T-helper 1 cell treated with Interleukin-12 subunit alpha and Interleukin-12 subunit beta and Interleukin-4 antibody, amounts not matched to agents 30 ng/mL and 1 ng/mL, for 36 hours (primary cell): ENCODE measurements around the gene MAP4K4. TPM values are rescaled to one million over a fixed set of nuclear protein-coding genes. Genes with fewer than 3 reads are reported as not detected.

Source experiments
- intact Hi-C: fragments of 100-400 bp; cut with micrococcal nuclease; formaldehyde crosslinking; loops from one replicate; pipeline ENCODE4 v1.15.1; 2024
- total RNA-seq: library from RNA; stranded (reverse); gene quantifications from 2 replicates; pipeline ENCODE4 v1.2.3, GENCODE V29; 2022

MAP4K4 gene
- total RNA-seq, 1 donor from 2014 or later: 120 TPM

DNA sequence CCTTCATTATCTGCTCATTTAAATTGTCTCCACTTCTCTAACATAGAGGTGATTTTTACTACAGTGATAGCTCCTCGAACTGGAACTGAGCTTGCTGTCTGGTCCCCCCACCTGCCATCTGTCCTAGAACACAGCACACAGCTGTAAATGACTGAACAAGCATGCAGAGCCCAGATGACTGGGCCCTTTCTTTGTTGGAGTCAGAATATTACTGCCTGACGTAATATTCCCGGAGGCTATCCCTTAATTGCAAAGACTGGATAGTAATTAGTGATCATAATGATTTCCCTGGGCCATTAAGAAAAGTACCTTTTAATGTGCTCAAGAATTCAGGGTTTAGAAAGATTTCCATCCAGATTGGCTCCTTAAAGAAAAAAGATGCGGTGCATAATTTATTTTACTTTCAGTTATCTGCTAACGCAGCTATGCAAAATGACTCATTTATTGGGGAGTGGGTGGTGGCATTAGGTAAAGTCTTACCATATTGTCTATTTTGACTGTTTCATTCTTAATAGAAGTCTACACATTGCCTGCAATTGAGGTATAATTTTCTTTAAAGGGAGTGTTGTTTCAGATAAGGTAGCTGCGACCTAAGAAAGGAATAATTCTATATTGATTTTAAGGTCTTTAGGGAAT lies 84.4 kb downstream of the MAP4K4 start:
- intact Hi-C loops: no loop called here

DNA sequence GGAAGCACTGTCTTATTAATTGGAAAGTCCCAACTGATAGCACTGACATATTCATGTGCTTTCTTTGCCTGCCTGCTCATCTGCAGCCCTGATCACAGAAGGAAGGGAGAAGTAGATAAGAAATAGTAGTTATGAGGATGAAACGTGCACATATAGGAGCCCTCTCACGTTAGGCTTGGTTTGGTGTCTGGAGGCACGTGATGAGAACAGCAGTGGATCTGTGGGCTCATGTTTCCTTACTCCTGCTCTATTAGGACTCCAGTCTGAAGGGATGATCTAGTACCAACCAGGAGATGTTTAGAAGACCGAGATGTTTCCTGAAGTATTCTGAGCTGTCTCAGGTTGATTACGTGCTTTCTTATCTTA lies 84.9 kb downstream of the MAP4K4 start:
- intact Hi-C loops: no loop called here

DNA sequence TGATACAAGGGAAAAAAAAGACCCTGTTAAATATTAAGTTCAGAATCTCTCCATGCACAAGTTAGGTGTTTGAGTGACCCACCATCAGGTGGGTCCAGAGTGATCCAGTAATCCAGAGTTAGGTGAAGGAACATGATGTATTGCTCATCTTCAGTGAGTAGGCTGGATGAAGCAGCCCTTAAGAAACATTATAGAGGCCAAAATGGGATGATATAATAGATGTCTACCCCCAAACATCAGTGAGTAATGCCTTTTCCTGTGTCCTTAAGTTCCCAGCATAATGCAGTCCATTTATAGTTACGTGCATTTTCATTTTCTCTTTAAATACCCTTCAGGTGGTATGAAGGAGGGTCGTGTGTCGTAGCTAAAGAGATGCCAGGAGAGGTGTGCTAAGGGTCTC lies 89.6 kb downstream of the MAP4K4 start:
- intact Hi-C loops: no loop called here

DNA sequence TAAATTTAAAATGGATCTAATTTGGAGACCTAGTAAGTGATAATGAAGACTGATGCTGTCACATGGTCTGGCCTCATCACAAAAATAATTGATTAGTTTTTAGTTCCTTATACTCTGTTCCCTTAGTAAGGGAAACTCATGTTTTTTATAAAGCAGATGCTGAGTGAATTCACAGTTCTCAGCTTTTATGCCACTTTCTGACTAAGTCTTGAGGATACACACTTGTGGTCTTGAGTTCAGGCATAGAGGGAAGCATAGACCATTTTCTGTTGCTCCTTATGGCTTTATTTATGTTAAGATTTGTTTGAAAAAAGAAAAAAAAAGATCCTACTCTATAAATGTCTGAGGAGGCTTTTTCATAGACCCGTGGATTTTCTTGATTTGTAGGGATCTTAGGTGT lies 91.1 kb downstream of the MAP4K4 start:
- intact Hi-C loops: no loop called here

DNA sequence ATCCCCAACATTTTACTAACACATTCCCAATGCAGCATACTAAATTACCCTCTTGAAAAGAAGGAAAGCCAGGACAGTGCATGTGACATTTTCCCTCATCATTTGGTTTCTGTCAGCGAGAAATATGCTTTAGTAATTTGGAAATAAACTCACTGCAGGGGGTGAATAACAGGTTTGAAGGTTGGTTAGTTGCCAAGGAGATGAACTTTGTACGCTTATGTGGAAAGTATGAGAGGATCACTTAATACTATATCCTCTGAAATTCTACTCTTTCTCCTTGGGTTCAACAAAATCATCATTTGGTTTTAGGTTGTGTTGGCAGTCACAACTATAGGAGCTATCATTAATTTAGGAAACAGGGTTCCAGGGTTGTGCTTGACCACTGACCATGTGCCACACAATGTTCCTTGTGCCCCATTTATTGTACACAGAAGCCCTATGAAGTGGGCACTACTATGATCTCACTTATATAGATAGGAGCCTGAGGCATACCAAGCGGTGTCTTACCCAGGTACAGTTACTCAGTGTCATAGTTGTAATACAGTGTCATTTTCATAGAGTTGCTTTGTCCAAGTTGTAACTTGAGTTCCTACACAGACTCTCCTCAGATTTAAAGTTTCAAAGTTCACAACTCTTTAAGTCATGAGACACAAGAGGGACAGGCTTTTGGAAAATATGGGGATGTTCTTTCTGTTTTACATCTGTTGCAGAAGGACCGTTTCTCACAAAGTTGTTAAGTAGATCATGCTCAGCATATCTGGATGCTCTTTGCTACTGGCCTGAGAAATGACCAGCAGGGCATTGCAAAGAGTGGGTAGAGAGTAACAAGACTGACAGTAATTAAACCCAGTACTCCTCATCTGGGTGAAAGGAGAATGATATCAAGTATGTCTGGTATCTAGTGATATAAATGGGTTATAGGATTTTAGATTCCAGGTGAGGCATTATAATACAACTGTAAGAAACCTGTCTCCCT lies 91.8 kb downstream of the MAP4K4 start:
- intact Hi-C loops: no loop called here

DNA sequence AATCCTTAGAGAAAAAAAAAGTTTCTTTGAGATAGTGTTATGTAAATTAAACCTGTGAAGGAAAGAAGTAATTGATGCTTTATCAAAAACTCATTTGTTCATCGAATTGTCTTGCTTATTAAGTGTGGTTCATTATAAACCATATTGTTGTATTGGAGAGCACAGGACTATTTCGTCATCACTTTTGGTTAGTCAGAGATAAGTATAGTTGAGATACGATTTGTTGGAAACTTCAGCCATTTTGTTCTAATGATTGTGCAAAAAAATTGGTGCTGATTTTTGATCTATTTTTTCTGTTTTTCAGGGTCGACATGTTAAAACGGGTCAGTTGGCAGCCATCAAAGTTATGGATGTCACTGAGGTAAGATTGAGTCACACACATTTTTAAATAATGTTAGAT lies 92.9 kb downstream of the MAP4K4 start:
- intact Hi-C loops: no loop called here

DNA sequence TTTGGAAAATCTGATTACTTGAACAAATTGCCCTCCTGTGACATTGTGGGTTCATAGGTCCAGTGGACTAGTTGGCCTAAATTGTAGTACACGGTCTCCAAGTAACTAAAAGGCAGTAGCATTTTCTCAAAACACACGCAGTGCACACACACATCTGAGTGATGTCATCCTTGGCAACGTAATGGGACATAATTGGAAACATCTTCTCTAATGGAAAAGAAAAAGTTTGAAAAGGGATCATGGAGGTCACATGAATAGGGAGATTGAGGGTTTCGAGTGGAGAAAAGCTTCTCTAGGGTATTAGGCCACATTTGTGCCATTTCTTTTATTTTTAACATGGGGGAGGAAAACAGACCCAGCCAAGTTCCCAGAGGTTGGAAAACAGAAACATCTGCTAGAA lies 93.3 kb downstream of the MAP4K4 start:
- intact Hi-C loops: no loop called here

DNA sequence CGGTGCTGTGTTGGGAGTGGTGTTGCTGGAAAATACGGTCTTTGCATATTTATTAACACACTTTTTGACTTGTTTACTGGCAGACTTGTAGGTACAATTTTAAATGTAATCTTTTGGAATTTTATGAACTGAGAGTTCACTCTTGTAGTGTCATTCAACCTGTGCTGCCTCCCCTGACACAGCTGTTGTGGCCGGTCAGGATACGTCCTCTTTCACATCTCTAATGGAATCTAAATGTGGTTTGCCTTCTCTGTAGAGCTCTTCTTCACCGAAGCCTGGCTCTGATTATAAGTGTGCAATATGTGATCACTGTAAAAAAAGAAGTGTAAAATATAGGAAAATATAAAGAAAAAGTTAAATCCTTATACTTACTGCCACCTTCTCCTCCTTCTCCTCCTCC lies 94.7 kb downstream of the MAP4K4 start:
- intact Hi-C loops: no loop called here

DNA sequence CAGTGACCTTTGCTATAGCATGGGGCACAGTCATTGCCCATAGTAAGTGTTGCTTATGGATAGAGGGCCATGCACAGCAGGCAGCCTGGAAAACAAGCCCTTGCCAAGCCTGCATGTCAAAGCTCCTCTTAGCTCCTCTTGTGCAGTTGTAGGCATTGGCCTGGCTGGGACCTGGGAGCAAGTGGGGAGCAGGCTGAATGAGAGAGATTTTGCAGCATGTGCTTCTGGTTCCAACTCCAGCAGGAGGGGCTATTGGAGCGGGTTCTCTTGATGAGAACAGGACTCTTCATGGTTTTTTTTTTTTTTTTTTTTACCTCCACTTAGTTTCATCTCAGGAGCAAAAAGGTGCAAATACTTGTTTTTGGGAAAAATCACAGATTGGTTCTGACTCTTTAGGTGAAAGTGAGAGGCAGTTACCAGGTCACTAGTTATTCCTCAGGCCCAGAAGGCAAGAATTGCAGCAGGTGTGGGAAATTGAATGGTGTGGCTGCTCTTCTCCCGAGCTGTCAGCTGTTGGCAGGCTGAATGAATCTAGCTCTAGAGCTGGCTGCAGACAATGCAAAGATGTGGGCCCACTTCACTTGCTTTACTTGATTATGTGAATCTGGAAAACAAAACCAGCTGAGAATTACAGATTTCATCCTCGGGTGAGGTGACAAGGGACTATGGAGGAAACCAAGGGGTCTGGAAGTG lies 95.9 kb downstream of the MAP4K4 start:
- intact Hi-C loops: no loop called here

DNA sequence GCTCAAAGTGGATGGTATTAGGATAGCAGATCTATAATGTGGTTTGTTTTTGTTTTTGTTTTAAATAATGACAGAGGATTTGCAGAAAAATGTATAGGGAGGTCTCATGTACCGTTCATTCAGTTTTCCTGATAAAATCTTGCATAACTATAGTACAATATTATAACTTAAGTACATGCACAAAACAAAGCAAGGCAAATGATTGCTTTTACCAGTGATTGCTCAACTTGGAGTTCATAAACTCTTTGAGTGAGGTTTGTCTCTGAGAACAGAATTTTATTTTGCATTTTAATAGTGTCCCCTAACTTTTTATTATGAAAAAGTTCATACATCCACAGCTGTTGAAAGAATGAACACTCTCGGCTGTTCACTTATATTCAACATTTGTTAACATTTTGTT lies 96.6 kb downstream of the MAP4K4 start:
- intact Hi-C loops: no loop called here

DNA sequence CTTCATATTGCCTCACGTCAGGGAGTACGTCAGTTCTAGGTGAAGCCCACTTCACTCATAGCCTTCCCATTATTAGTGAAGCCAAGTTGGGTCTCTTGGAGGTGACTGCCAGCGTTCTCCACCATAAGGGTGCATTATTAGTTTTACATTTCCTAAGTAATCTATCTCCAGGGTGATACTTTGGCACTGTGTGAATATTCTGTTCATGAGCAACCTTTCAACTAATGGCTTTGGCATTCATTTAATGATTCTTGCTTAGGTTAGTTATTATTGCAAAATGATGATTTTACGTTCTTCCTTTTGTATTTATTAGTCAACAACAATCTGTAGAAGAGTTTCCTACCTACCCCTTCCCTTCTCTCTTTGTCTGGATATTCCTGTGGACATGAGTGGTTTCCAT lies 97.5 kb downstream of the MAP4K4 start:
- intact Hi-C loops: no loop called here

DNA sequence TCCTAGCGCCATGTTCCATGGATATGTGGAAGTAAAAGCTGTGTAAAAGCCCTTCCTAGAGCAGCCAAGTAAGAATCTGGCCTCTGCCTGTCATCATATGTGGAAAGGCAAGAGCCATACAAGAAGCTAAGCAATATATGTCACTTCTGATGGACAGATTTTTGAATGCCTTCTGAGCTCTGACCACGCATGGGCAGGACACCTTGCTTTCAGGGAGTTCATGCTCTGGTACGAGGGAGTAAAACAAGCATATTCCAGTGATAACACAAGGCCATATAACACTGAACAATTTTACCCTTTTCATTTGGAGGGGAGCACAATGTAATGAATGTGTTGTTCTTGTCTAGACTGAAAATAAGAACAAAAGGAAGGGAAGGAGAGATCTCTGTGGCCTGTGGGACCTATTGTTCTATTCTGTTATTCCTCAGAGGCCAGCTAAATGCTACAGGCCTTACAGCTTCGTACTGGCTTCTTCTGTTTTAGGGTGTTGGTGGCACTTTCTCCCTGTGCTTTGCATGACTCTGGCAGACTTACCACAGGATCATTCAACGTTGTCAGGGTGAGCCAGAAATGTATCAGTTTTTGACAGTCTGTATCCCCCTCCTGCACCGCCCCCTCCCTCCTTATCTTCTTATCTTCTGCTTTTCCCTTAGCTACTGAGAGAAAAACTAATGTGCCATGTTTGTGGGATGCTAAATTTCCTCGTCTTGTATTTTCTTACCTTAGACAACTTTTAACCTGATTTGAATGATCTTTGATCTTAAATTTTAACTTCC lies 99.5 kb downstream of the MAP4K4 start:
- intact Hi-C loops: no loop called here

DNA sequence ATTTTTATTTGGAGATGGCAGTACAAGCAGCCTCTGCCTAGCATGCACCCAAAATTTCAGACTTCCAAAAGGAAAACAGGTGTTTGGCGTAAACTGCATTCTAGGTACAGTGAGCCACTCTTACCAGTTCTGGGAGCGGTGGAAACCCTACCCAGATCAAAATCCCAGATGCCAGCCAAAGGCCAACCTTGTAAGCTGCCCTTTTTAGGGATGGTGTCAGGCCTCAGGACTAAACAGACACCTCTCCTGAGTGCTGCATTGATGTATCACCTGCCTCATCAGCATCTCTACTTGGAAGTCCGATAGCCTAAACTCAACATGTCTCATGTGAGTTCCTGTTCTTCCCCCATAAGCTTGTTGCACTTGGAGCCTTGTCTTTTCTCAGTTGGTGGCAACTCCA lies 104.0 kb downstream of the MAP4K4 start:
- intact Hi-C loops: no loop called here

DNA sequence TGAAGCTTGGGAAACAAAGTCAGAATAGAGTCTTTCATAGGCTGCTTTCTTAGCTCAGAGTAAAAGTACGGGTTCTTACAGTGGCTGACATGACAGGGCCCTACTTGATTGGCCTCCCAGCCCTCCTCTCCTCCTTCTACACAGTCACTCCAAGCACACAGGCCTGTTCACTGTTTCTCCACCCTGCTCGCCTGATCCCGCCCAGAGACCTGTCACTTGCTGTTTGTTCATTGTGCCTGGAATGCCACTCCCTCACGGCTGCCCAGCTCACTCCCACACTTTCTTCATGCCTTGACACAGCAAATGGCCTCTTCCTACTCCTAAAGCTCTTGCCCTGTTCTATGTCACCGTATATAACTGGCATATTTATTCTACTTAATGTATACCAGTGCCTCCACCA lies 104.8 kb downstream of the MAP4K4 start:
- intact Hi-C loops: no loop called here

DNA sequence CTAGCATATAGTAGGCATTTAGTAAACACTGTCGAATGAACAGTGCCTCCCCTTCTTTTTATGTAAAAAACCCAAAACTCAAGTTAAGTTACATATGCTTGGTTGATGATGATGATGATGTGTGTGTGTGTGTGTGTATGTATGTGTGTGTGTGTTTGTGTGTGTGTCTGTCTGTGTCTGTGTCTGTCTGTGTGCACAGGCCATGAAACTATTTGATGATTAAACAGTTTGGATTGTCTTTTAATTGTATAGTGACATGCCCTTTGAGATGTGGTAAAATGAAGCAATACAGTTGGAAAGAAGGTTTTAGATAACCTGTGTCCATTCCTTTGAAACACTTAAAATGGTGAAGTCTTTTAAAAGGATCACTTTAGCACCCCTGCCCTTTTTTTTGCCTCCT lies 105.6 kb downstream of the MAP4K4 start:
- intact Hi-C loops: no loop called here

DNA sequence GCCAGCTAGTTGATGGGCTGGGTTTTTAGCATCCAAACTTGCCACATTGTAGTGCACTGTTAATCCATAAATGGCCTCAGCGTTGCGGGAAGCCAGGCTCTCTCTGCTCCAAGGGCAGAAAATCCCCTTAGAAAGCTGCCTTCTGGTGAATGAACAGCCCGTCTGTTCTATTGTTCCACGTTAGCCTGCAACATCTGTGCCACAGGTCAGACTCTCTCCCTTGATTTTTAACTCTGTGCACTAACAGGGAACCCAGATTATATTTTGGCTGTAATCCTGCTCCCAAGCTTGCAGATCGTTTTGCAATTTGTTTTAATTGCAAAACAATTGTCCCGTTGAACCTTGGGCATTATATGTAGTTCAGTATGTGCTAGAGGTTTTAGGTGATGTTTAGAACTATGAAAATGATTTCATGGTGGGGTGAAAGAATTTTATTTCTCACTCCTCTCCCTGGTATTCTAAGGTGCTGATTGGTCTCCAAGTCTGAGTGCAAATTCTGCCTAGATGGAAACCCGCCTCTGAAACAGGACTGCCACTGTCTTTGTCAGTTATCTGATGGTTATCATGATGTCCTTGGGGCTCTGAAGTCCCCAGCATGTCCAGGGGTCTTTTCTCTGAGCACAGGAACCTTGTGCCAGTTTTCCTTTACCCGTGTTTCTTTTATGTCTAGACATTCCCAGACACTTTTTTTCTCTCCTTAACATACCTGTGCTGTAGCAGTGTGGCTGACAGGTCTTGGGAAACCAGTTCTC lies 106.6 kb downstream of the MAP4K4 start:
- intact Hi-C loops: no loop called here

DNA sequence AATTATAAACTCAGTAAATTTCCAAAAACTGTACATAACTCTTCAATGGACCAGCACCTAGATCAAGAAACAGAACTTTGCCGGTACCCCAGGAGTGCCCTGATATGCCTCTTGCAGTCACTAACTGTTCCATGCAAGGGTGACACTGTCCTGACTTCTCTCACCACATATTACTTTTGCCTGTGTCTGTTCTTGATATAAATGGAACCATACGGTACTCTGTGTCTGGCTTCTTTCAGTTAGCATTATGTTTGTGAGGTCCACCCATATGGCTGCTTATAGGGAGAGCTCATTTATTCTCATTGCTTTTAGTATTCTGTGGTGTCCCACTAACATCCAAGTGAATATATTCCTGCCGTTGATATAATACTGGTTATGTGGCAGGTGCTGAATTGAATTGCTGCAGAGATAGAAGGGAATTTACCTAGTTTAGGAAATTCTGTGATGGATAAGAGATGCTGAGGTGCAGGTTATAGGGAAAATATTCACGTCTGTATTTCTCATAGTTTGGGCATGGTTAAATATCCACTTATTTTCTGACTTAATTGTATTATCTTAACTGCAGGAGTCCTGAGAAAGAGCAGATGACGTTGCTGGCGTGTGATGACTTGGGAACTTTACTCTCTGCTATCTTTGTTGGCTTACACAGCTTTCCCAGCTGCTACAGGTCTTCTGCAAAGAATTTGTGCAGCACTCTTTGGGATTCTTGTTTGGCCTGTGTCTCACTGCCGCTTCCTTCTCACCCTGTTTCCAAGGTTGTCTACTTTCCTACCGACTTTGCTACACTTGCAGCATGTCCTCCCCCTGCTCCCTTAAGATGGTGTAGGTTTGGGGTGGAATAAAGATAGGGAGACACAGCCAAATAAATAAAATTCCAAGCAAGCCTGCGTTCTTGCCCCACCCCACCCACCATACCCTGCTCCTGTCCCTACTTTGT lies 107.9 kb downstream of the MAP4K4 start:
- intact Hi-C loops: loop anchor here (2.0 kb wide), 1 partner anchor 17 kb away; no protein-coding TSS in a partner anchor

DNA sequence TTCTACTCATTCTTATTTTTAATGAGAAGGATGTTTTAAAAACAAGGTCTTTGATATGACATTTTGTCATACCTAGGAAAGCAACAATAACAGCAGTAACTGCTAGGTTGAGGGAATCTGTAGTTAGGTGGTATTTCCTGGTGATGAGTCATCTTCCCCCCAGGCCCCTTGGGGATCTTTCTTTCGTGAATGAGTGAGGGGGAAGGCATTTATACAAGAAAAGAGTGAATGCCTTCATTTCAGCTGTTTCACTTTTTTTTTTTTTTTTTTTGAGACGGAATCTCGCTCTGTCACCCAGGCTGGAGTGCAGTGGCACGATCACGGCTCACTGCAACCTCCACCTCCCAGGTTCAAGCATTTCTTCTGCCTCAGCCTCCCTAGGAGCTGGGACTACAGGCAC lies 108.6 kb downstream of the MAP4K4 start:
- intact Hi-C loops: loop anchor here (2.0 kb wide), 1 partner anchor 17 kb away; no protein-coding TSS in a partner anchor

DNA sequence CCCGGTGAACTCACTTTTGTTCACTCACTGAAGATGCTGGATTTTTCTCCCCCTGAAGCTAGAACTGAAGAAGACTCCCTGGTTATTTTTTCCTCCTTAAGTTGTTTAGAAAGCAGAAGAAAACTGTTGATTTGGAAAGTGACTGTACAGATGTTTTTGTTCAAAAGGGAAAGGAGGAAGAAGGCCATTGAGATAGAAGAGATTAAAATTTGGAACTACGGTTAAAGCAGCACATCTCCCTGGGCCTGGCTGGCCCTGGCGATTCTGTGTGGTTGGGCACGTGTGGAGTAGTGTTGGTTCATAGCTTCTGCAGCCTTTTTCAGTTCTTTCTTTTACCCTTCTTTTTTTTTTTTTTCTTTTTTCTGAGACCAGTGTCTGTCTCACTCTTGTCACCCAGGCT lies 109.2 kb downstream of the MAP4K4 start:
- intact Hi-C loops: loop anchor here (2.0 kb wide), 1 partner anchor 16 kb away; no protein-coding TSS in a partner anchor
